RPMI8226 (cell line): ENCODE data around the gene HRG.
A peak's percentile ranks its signal among the peaks of the same experiment; 100 is the strongest.
"Not testable (repeated sequence)": the region's sequence is repeated elsewhere in the genome, so short reads cannot be mapped to it uniquely, and the experiment has no call there.

Experiments used
- DNase-seq: peaks from one replicate; pipeline ENCODE4 v3.0.0-alpha.2; 2015

Gene HRG

GRCh38 chr3:186665625-186666188, at the start of gene HRG:
TSS of gene HRG (plus strand) at chr3:186666014. CDS start at chr3:186666032, 18 bp downstream.
- DNase-seq, result no peak

GRCh38 chr3:186616299-186616617, 49.6 kb upstream of the HRG start:
- DNase-seq, result no peak

- DNase-seq, result peak; percentile 97
These were observed 48.5 kb upstream of the HRG start for GRCh38 chr3:186617036-186617946.

DNA sequence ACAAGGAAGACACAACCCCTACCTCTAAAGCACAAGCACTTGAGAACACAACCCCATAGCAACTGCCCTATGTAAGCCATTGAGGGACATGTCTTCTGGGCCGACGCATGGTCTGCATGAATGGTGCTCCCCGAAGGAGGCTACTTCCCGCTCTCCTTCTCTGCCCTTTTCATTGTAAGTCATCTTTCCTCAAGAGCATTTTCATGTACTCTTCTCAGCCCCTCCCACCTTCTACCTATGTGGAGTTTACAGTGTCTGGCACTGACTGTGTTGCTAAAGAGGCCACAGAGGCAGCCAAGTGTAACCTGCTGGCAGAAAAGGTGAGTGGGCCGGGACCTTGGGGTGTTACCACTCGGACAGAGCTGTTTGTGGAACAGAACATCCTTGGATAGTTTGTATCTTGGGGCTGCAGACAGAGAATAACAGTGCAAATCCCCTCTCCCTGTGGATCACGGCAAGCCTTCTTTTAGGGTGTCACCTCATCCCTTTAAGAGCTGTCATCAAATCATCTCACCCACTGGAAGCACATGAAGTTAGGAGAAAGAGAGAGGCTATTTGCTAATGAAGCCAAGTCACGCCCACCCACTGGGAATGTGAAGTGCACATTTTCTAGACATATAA, 47.4 kb upstream of the HRG start:
- no peak for DNase-seq

GRCh38 chr3:186619787-186620212, 46.0 kb upstream of the HRG start:
- DNase-seq, result no peak

DNA sequence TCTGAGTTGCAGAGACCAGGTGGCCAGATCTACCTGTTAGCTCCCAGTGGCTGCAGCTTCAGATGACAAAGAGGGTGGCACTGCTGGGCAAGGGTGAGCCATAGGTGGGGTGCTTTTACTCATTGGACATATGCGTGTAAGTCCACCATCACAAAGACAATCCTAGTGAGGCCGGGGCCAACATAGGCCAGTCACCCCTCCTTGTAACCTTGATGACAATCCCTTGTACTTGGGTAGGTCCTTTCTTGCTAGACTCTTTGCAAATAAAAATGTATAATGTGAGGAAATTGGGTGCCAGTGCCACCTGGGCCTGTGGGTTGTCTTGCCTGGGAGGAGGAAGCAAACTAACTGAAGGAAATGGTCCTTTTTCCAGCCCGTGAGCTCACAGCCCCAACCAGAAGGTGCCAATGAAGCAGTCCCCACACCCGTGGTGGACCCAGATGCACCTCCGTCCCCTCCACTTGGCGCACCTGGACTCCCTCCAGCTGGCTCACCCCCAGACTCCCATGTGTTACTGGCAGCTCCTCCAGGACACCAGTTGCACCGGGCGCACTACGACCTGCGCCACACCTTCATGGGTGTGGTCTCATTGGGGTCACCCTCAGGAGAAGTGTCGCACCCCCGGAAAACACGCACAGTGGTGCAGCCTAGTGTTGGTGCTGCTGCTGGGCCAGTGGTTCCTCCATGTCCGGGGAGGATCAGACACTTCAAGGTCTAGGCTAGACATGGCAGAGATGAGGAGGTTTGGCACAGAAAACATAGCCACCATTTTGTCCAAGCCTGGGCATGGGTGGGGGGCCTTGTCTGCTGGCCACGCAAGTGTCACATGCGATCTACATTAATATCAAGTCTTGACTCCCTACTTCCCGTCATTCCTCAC, 45.4 kb upstream of the HRG start:
- no peak for DNase-seq

GRCh38 chr3:186621894-186622650, 43.7 kb upstream of the HRG start:
- DNase-seq, result no peak

DNA sequence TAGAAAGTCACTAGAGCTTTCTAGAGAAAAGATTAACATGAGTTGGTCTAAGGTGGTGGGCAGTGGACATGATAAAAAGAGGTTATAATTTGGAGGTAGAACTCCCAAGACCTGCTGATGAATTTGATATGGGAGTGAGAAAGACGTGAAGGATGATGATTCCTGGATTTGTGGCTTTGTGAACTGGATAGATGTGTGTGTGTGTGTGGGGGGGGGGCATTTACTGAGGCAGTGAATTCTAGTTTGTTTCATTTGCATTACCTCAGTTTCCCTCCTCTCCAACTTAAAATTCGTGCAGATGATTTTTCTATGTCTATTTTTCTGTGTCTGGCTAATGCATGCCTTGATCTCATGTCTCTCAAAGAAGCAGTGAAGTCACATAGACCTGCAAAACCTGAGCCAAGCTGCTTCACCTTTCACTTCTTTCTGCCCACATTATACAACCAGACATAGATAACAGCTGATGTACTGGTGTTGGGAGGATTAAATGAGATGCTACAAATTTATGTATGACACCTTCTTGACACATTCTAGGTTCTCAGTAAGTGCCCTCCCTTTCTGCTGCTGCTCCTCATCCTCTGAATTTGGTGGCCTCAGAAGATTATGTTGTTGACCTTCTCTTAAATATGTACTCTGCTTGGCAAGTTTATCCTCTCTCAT, 43.0 kb upstream of the HRG start:
- no peak for DNase-seq

DNA sequence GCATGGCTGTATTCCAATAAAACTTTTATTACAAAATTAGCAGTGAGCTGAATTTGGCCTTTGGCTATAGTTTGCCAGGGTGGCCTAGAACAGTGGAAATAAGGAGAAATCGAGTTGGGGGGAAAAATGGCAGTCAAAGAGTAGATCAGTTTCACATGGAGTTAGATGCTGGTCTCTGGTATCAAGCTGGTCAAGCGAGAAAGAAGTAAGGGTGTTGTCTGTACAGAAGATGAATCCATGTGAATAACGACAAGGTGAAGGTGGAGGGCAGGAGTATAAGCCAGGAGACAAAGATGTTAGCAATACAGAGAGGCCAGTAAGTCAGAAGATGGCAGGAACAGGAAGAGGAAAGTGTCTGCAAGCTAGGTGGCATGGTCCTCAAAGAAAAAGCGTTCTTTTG, 41.2 kb upstream of the HRG start:
- DNase-seq, result no peak

- no peak for DNase-seq
These were observed 40.2 kb upstream of the HRG start for GRCh38 chr3:186625600-186626042.

- DNase-seq, result no peak
These were observed 39.5 kb upstream of the HRG start for GRCh38 chr3:186626254-186626847.

- DNase-seq, result no peak
These were observed 37.9 kb upstream of the HRG start for GRCh38 chr3:186627852-186628414.

DNA sequence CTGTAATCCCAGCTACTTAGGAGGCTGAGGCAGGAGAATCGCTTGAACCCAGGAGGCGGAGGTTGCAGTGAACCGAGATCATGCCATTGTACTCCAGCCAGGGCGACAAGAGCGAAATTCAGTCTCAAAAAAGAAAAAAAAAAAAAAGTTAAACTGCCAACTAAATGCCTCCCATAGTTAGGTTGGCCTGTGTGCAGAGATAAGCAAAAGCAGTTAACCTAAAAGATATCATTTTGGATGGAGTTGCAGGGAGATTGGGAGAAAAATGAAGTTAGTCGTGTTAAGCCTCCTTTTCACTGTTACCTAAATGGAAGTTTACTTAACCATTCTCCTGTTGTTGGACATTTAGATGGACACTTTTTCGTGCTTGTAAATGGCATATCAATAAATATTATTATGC, 37.1 kb upstream of the HRG start:
- no peak for DNase-seq

GRCh38 chr3:186630950-186631641, 34.7 kb upstream of the HRG start:
- DNase-seq, result no peak

- no peak for DNase-seq
These were observed 32.3 kb upstream of the HRG start for GRCh38 chr3:186633481-186633880.

- DNase-seq, result not testable (repeated sequence)
These were observed 31.6 kb upstream of the HRG start for GRCh38 chr3:186634207-186634606.

- no peak for DNase-seq
These were observed 30.3 kb upstream of the HRG start for GRCh38 chr3:186635532-186635931.

GRCh38 chr3:186636536-186636935, 29.3 kb upstream of the HRG start:
- no peak for DNase-seq

- DNase-seq, result no peak
These were observed 28.1 kb upstream of the HRG start for GRCh38 chr3:186637686-186638085.

- no peak for DNase-seq
These were observed 27.6 kb upstream of the HRG start for GRCh38 chr3:186638259-186638658.
